ENCODE results near the gene NCAPG2.

- TF ChIP-seq CTCF (IDR thresholded peaks at IDR 0.05) (no peak), POLR2A (IDR thresholded peaks at IDR 0.05) (no peak), EP300 (IDR thresholded peaks at IDR 0.05) (no peak)
Observed at GRCh38 chr7:158602041-158602440, 102.6 kb downstream of the NCAPG2 start.
